Esophagus muscularis mucosa (tissue), 4 donors: Measurements from ENCODE around the gene ANKEF1. TPM values are rescaled to one million over a fixed set of nuclear protein-coding genes. Genes with fewer than 3 reads are reported as not detected.

Experiments
- DNase-seq: peaks from one replicate; pipeline ENCODE4 v3.0.0-alpha.2; 2017; ENCODE audit errors: extremely low spot score
- H3K27ac ChIP-seq, 4 donors: fragments of 200-600 bp; sonication (generic); replicated peaks in 1 of 4; 1 replicate in 3 of 4; 2 replicates in 1 of 4; pipeline ENCODE4 v1.5.1; 2016 to 2019; ENCODE audit warnings: mild to moderate bottlenecking in 1 of 4
- H3K27me3 ChIP-seq, 4 donors: fragments of 200-600 bp; sonication (generic); one replicate each; pipeline versions ENCODE4 v1.5.1 to v1.6.0; 2016 to 2019
- H3K36me3 ChIP-seq, 4 donors: fragments of 200-600 bp; sonication (generic); one replicate each; pipeline ENCODE4 v1.5.1; 2016 to 2019
- H3K4me1 ChIP-seq, 4 donors: fragments of 200-600 bp; sonication (generic); one replicate each; pipeline ENCODE4 v1.5.1; 2016 to 2019
- H3K4me3 ChIP-seq, 4 donors: fragments of 200-600 bp; sonication (generic); 1 replicate in 2 of 4; 2 replicates in 2 of 4; pipeline ENCODE4 v1.5.1; 2016 to 2019; ENCODE audit warnings: mild to moderate bottlenecking in 4 of 4, moderate library complexity in 1 of 4
- H3K9me3 ChIP-seq, 4 donors: fragments of 200-600 bp; sonication (generic); 1 replicate in 3 of 4; 2 replicates in 1 of 4; pipeline ENCODE4 v1.5.1; 2016 to 2019
- CTCF ChIP-seq, 3 experiments: fragments of 200-600 bp in 2 of 3; fragments of 450-650 bp in 1 of 3; sonication (generic) in 2 of 3; IDR thresholded peaks; one replicate each; pipeline ENCODE4 v1.5.1; 2017 to 2019; ENCODE audit warnings: antibody characterized with exemption in 3 of 3, mild to moderate bottlenecking in 2 of 3, moderate library complexity in 1 of 3
- EP300 ChIP-seq: sonication (generic); formaldehyde crosslinking; IDR thresholded peaks from one replicate; pipeline ENCODE4 v1.6.1; 2017; ENCODE audit warnings: antibody characterized with exemption
- POLR2A ChIP-seq: fragments of 450-650 bp; IDR thresholded peaks from one replicate; pipeline ENCODE4 v1.6.1; 2017; ENCODE audit warnings: antibody characterized with exemption, moderate library complexity, mild to moderate bottlenecking, low read depth
- POLR2AphosphoS5 ChIP-seq, 2 donors: sonication (generic); formaldehyde crosslinking; IDR thresholded peaks; one replicate each; pipeline ENCODE4 v1.6.1; 2017; ENCODE audit warnings: antibody characterized with exemption in 2 of 2
- WGBS: methylation state at CpG from one replicate; pipeline ENCODE4 v1.1.5; 2018; 5-methylcytosine and 5-hydroxymethylcytosine counted together
- intact Hi-C: fragments of 100-400 bp; cut with DNase I; formaldehyde crosslinking; loops from one replicate; pipeline ENCODE4 v1.15.1; 2023
- total RNA-seq, 4 donors: library from RNA; depleted of rRNA; stranded (reverse); fragments of >200 nt; gene quantifications; one replicate each; pipeline versions ENCODE4 v1.1.0 to v1.2.1, GENCODE V29; 2016

The ANKEF1 gene
- total RNA-seq, 4 donors from 2014 or later: 0.42 to 2.3 (median 1.3) TPM

GRCh38 chr20:10007747-10008146 is 27.0 kb upstream of the ANKEF1 start:
- intact Hi-C loops: no loop called here
- Histone ChIP-seq H3K36me3 (no peaks in the 10 kb centered on the region), H3K27me3 (no peaks in the 10 kb centered on the region), H3K4me1 (no peaks in the 10 kb centered on the region), H3K9me3 (no peaks in the 10 kb centered on the region), H3K27ac (no peak overlapping the region), H3K4me3 (no peak overlapping the region)
- WGBS: 82% methylated on average over 5 of the region's 5 CpGs
- TF ChIP-seq POLR2A (no peak), POLR2AphosphoS5 (IDR thresholded peaks at IDR 0.05) (no peak), CTCF (IDR thresholded peaks at IDR 0.05) (no peak), EP300 (no peak)
- DNase-seq: no peak

GRCh38 chr20:10012464-10012863 is 22.3 kb upstream of the ANKEF1 start:
- no peaks in the 10 kb centered on the region for H3K4me1 ChIP-seq
- DNase-seq: no peak
- H3K27ac ChIP-seq: no peak overlapping the region
- intact Hi-C loops: no loop called here
- no peak overlapping the region for H3K4me3 ChIP-seq
- 67% methylated on average over 5 of the region's 5 CpGs for WGBS
- no peaks in the 10 kb centered on the region for H3K36me3 ChIP-seq
- no peaks in the 10 kb centered on the region for H3K27me3 ChIP-seq
- TF ChIP-seq EP300 (no peak), POLR2AphosphoS5 (IDR thresholded peaks at IDR 0.05) (no peak), CTCF (IDR thresholded peaks at IDR 0.05) (no peak), POLR2A (no peak)
- H3K9me3 ChIP-seq: no peaks in the 10 kb centered on the region

GRCh38 chr20:10014431-10014830 is 20.4 kb upstream of the ANKEF1 start:
- H3K4me1 ChIP-seq: no peaks in the 10 kb centered on the region
- no peaks in the 10 kb centered on the region for H3K36me3 ChIP-seq
- DNase-seq: no peak
- H3K9me3 ChIP-seq: no peaks in the 10 kb centered on the region
- WGBS: 77% methylated on average over 5 of the region's 5 CpGs
- intact Hi-C loops: no loop called here
- H3K27me3 ChIP-seq: no peaks in the 10 kb centered on the region
- H3K27ac ChIP-seq: no peak overlapping the region
- TF ChIP-seq POLR2AphosphoS5 (IDR thresholded peaks at IDR 0.05) (no peak), CTCF (IDR thresholded peaks at IDR 0.05) (no peak), EP300 (no peak), POLR2A (no peak)
- H3K4me3 ChIP-seq: no peak overlapping the region

- H3K4me1 ChIP-seq: no peaks in the 10 kb centered on the region
- intact Hi-C loops: no loop called here
- TF ChIP-seq POLR2A (no peak), CTCF (IDR thresholded peaks at IDR 0.05) (no peak), EP300 (no peak), POLR2AphosphoS5 (IDR thresholded peaks at IDR 0.05) (no peak)
- H3K4me3 ChIP-seq: no peak overlapping the region
- DNase-seq: no peak
- H3K36me3 ChIP-seq: no peaks in the 10 kb centered on the region
- H3K27me3 ChIP-seq: peaks cover 0 to 4% (median 0%) of the 10 kb centered on the region in 4 donors
- no peaks in the 10 kb centered on the region for H3K9me3 ChIP-seq
- 67% methylated on average over 2 of the region's 2 CpGs for WGBS
- no peak overlapping the region for H3K27ac ChIP-seq
Observed at GRCh38 chr20:10020937-10021336, 13.8 kb upstream of the ANKEF1 start.

GRCh38 chr20:10022625-10023024 is 12.2 kb upstream of the ANKEF1 start:
- Histone ChIP-seq H3K4me1 (no peaks in the 10 kb centered on the region), H3K36me3 (no peaks in the 10 kb centered on the region), H3K4me3 (no peak overlapping the region), H3K9me3 (no peaks in the 10 kb centered on the region), H3K27me3 (peaks cover 0 to 4% (median 0%) of the 10 kb centered on the region in 4 donors), H3K27ac (no peak overlapping the region)
- WGBS: 92% methylated on average over 2 of the region's 2 CpGs
- TF ChIP-seq CTCF (IDR thresholded peaks at IDR 0.05): no peak
- TF ChIP-seq POLR2A: no peak
- intact Hi-C loops: no loop called here
- DNase-seq: no peak
